ENCODE measurements around the gene ADAT3.

The ADAT3 gene

DNA sequence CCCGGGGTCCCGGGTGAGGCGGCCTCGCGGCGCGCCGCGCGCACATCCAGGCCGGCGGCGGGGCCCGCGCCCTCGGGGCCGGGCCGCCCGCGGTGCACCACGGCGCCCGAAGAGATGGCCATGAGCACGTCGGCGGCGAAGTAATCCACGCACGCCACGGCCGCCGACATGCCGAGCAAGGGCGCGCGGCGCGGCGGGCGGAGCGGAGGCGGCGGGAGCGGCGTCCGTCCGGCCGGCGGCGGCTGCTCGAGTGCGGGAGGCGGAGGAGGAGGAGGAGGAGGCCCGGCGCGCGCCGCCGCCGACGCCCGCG, 41.9 kb upstream of the ADAT3 start, which contains the start of gene KLF16:
Gene KLF16, minus strand, starts transcription at position 252 of the 310 bp plus-strand sequence. Its CDS starts 82 bp downstream, at position 170.
- Histone ChIP-seq H4K91ac (ENCODE audit: low read depth, low read length) (peak within 1 kb of the TSS; percentile 82), H4K12ac (ENCODE audit: low read depth, low read length) (peak within 1 kb of the TSS; percentile 79), H3K27ac (ENCODE audit: low read depth, low read length) (peak within 1 kb of the TSS; percentile 54), H4K8ac (ENCODE audit: low read depth, low read length) (peak within 1 kb of the TSS; percentile 77), H2BK120ac (ENCODE audit: insufficient read depth, low read length, poor library complexity) (peak within 1 kb of the TSS; percentile 62), H3K4ac (ENCODE audit: low read depth, low read length) (peak within 1 kb of the TSS; percentile 59), H3K23ac (ENCODE audit: low read length) (no peak within 1 kb of the TSS), H3K18ac (ENCODE audit: low read length) (peak within 1 kb of the TSS; percentile 74), H2AFZ (ENCODE audit: insufficient read depth, low read length, poor library complexity) (peak within 1 kb of the TSS; percentile 77), H3K4me3 (ENCODE audit: low read depth, low read length) (peak within 1 kb of the TSS; percentile 84), H3K27me3 (ENCODE audit: insufficient read depth, low read length) (peaks cover 10% of the 10 kb centered on the region), H2BK12ac (ENCODE audit: low read length) (no peak within 1 kb of the TSS), H3K79me1 (ENCODE audit: low read length) (peaks cover 12% of the 10 kb centered on the region), H3K4me2 (ENCODE audit: low read length) (peak within 1 kb of the TSS; percentile 94), H3K36me3 (ENCODE audit: control insufficient read depth in 1 of 2, insufficient read depth in 2 of 2, low read length in 2 of 2) (no peaks in the 10 kb centered on the region), H2AK5ac (ENCODE audit: low read length) (no peak within 1 kb of the TSS), H3K9me3 (ENCODE audit: insufficient read depth, low read depth, low read length) (no peaks in the 10 kb centered on the region), H3K79me2 (ENCODE audit: control insufficient read depth, insufficient read depth, low read length, poor library complexity) (peaks cover 9% of the 10 kb centered on the region), H3K4me1 (ENCODE audit: control insufficient read depth in 1 of 2, insufficient read depth in 2 of 2, low read length in 2 of 2) (peaks cover 18 to 23% of the 10 kb centered on the region in 2 experiments), H3K9ac (ENCODE audit: low read length) (peak within 1 kb of the TSS; percentile 54), H2BK5ac (ENCODE audit: low read depth, low read length, poor library complexity) (peak within 1 kb of the TSS; percentile 58), H3K14ac (ENCODE audit: low read length) (peak within 1 kb of the TSS; percentile 81)
- DNase-seq, result no peak
- WGBS (ENCODE audit: extremely low coverage, insufficient coverage, insufficient read length), result no CpG with 5 or more reads among the region's 63 CpGs

DNA sequence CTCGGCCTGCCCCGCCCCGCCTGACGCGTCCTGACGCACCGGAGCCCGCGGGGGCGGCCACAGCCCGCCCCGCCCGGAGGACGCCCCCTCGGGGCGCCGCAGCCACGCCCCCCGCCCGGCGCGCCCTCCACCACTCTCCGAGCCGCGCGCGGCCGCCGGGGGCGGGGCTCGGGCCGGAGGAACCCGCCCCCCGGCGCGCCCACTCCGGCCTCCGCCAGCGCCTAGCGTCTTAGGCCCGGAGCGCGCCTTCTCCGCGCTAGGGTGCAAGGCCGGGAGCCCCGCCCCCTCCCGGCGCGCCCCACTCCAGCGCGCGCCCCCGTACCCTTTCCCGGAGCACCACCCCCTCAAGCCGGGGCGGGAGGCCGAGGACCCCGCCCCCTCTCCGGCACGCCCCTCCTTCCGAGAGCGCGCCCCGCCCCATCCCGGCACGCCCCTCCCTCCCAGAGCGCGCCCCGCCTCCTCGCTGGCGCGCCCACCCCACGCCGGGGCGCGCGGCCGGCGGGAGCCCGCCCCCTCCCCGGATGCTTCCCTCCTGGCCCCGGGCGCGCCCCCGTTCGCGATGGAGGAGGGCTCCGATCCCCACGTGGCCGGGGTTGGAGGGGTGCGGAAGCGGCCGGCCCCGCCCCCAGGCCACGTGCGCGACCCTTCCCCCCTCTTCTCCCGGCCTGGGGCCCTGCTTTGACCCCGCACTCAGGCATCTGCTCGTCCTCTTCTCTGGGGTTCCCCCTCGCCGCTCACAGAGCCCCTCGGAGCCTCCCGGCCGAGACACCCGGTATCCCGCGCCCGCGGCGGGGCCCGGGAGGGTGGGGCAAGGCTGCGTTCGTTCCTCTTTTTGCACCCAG, 41.3 kb upstream of the ADAT3 start:
- Histone ChIP-seq H3K27me3 (ENCODE audit: insufficient read depth, low read length) (peaks cover 10% of the 10 kb centered on the region), H4K8ac (ENCODE audit: low read depth, low read length) (peak overlapping the region; percentile 77), H3K79me2 (ENCODE audit: control insufficient read depth, insufficient read depth, low read length, poor library complexity) (peaks cover 9% of the 10 kb centered on the region), H2BK12ac (ENCODE audit: low read length) (no peak overlapping the region), H3K4me1 (ENCODE audit: control insufficient read depth in 1 of 2, insufficient read depth in 2 of 2, low read length in 2 of 2) (peaks cover 18 to 23% of the 10 kb centered on the region in 2 experiments), H4K12ac (ENCODE audit: low read depth, low read length) (peak overlapping the region; percentile 79), H4K91ac (ENCODE audit: low read depth, low read length) (peak overlapping the region; percentile 68), H3K27ac (ENCODE audit: low read depth, low read length) (peak overlapping the region; percentile 54), H3K9ac (ENCODE audit: low read length) (peak overlapping the region; percentile 54), H2BK120ac (ENCODE audit: insufficient read depth, low read length, poor library complexity) (peak overlapping the region; percentile 62), H3K9me3 (ENCODE audit: insufficient read depth, low read depth, low read length) (no peaks in the 10 kb centered on the region), H3K14ac (ENCODE audit: low read length) (peak overlapping the region; percentile 14), H3K4me2 (ENCODE audit: low read length) (peak overlapping the region; percentile 94), H3K23ac (ENCODE audit: low read length) (no peak overlapping the region), H3K79me1 (ENCODE audit: low read length) (peaks cover 12% of the 10 kb centered on the region), H3K18ac (ENCODE audit: low read length) (peak overlapping the region; percentile 74), H2AFZ (ENCODE audit: insufficient read depth, low read length, poor library complexity) (peak overlapping the region; percentile 77), H2BK5ac (ENCODE audit: low read depth, low read length, poor library complexity) (no peak overlapping the region), H3K36me3 (ENCODE audit: control insufficient read depth in 1 of 2, insufficient read depth in 2 of 2, low read length in 2 of 2) (no peaks in the 10 kb centered on the region), H3K4me3 (ENCODE audit: low read depth, low read length) (peak overlapping the region; percentile 84), H2AK5ac (ENCODE audit: low read length) (no peak overlapping the region), H3K4ac (ENCODE audit: low read depth, low read length) (peak overlapping the region; percentile 9)
- DNase-seq, result peak; percentile 79 to 92
- no CpG with 5 or more reads among the region's 115 CpGs for WGBS (ENCODE audit: extremely low coverage, insufficient coverage, insufficient read length)

DNA sequence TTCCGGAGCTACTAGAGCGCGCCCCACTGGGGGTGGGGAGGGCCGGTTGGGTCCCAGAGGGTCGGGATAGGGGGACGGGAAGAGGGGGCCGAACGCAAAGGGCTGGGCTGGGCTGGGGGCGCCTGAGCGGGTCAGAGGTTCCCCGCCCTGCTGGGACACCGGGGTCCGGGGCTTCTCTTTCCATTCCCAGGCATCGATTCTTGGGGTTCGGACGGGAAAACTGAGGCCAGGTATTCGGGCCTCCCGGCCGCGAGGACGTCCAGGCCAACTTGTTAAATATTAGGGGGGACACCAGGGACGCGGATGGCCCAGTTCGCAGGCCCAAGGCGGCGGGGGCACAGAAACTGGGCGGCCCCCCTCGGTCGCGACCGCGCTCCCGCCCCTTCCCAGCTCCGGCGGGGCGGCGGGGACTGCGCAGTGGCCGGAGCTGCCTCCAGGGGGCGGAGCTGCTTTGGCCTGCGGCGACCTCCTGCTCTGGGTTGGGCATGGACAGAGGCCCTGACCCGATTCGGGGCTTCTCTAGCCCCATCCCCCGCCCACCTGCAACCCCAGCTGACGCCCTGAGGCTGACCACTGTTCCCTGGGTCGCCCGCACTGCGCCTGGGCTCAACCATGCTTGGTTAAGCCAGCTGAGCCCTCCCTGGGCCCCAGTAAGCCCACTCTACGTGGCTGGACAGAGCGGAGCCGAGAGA, 40.6 kb upstream of the ADAT3 start:
- Histone ChIP-seq H2BK12ac (ENCODE audit: low read length) (no peak overlapping the region), H3K79me2 (ENCODE audit: control insufficient read depth, insufficient read depth, low read length, poor library complexity) (peaks cover 9% of the 10 kb centered on the region), H3K79me1 (ENCODE audit: low read length) (peaks cover 12% of the 10 kb centered on the region), H3K9me3 (ENCODE audit: insufficient read depth, low read depth, low read length) (no peaks in the 10 kb centered on the region), H3K4me3 (ENCODE audit: low read depth, low read length) (peak overlapping the region; percentile 76), H3K18ac (ENCODE audit: low read length) (peak overlapping the region; percentile 74), H3K27me3 (ENCODE audit: insufficient read depth, low read length) (peaks cover 10% of the 10 kb centered on the region), H2AFZ (ENCODE audit: insufficient read depth, low read length, poor library complexity) (peak overlapping the region; percentile 77), H2BK120ac (ENCODE audit: insufficient read depth, low read length, poor library complexity) (peak overlapping the region; percentile 62), H3K36me3 (ENCODE audit: control insufficient read depth in 1 of 2, insufficient read depth in 2 of 2, low read length in 2 of 2) (no peaks in the 10 kb centered on the region), H3K9ac (ENCODE audit: low read length) (peak overlapping the region; percentile 24), H3K27ac (ENCODE audit: low read depth, low read length) (peak overlapping the region; percentile 54), H4K91ac (ENCODE audit: low read depth, low read length) (peak overlapping the region; percentile 72), H3K4me2 (ENCODE audit: low read length) (peak overlapping the region; percentile 74), H3K4me1 (ENCODE audit: control insufficient read depth in 1 of 2, insufficient read depth in 2 of 2, low read length in 2 of 2) (peaks cover 18 to 23% of the 10 kb centered on the region in 2 experiments), H4K8ac (ENCODE audit: low read depth, low read length) (peak overlapping the region; percentile 77), H3K14ac (ENCODE audit: low read length) (peak overlapping the region; percentile 63), H4K12ac (ENCODE audit: low read depth, low read length) (peak overlapping the region; percentile 79), H2BK5ac (ENCODE audit: low read depth, low read length, poor library complexity) (peak overlapping the region; percentile 58), H3K23ac (ENCODE audit: low read length) (no peak overlapping the region), H2AK5ac (ENCODE audit: low read length) (peak overlapping the region; percentile 57), H3K4ac (ENCODE audit: low read depth, low read length) (peak overlapping the region; percentile 38)
- WGBS (ENCODE audit: extremely low coverage, insufficient coverage, insufficient read length), result no CpG with 5 or more reads among the region's 52 CpGs
- peak; percentile 65 to 76 for DNase-seq

DNA sequence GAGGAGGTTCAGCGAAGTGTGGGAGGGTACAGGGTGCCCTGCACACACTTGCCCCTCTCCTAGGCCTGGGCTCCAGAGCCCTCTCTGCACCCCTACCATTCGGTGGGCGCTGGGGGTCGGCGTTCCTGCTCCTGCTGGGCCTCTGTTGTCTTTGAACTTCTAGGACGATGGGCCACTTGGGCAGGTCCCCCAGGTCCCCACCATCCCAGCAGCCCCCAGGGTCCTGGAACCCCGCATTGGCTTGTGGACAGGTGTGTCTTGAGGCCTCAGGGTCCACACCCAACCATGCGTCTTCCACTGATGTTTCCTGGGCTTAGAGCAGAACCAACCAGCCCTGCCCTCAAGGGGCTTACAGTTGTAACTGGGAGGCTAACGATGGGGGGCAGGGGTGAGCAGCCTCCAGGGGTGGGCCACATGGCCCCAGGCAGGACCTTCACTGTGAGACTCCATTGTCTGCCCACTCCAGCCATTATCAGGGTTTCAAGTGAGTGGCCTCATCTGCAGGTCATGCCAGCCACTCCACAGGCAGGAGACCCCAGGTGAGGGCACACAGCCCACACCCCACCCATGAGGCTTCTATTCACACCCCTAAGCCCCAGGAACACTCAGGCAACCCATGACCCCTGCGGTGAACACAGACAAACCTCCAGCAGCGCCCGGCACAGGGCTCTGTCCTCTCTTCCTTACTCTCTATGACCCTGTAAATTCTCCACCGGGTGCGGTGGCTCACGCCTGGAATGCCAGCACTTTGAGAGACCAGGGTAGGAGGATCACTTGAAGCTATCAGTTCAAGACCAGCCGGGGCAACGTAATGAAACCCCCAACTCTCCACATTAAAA, 39.8 kb upstream of the ADAT3 start:
- no CpG with 5 or more reads among the region's 17 CpGs for WGBS (ENCODE audit: extremely low coverage, insufficient coverage, insufficient read length)
- peak overlapping the region; percentile 38 for H3K4ac ChIP-seq (ENCODE audit: low read depth, low read length)
- H2AFZ ChIP-seq (ENCODE audit: insufficient read depth, low read length, poor library complexity), result peak overlapping the region; percentile 18
- H2BK120ac ChIP-seq (ENCODE audit: insufficient read depth, low read length, poor library complexity), result no peak overlapping the region
- H3K36me3 ChIP-seq (ENCODE audit: control insufficient read depth in 1 of 2, insufficient read depth in 2 of 2, low read length in 2 of 2), result peaks cover 2 to 3% of the 10 kb centered on the region in 2 experiments
- peaks cover 14 to 19% of the 10 kb centered on the region in 2 experiments for H3K4me1 ChIP-seq (ENCODE audit: control insufficient read depth in 1 of 2, insufficient read depth in 2 of 2, low read length in 2 of 2)
- no peak for DNase-seq
- peaks cover 12% of the 10 kb centered on the region for H3K79me1 ChIP-seq (ENCODE audit: low read length)
- no peak overlapping the region for H3K27ac ChIP-seq (ENCODE audit: low read depth, low read length)
- H4K12ac ChIP-seq (ENCODE audit: low read depth, low read length), result no peak overlapping the region
- H4K8ac ChIP-seq (ENCODE audit: low read depth, low read length), result peak overlapping the region; percentile 40
- H4K91ac ChIP-seq (ENCODE audit: low read depth, low read length), result peak overlapping the region; percentile 72
- H2AK5ac ChIP-seq (ENCODE audit: low read length), result peak overlapping the region; percentile 57
- no peak overlapping the region for H3K4me3 ChIP-seq (ENCODE audit: low read depth, low read length)
- no peak overlapping the region for H3K23ac ChIP-seq (ENCODE audit: low read length)
- peaks cover 6% of the 10 kb centered on the region for H3K79me2 ChIP-seq (ENCODE audit: control insufficient read depth, insufficient read depth, low read length, poor library complexity)
- H3K27me3 ChIP-seq (ENCODE audit: insufficient read depth, low read length), result peaks cover 10% of the 10 kb centered on the region
- H3K18ac ChIP-seq (ENCODE audit: low read length), result peak overlapping the region; percentile 71
- H3K9ac ChIP-seq (ENCODE audit: low read length), result no peak overlapping the region
- peak overlapping the region; percentile 63 for H3K14ac ChIP-seq (ENCODE audit: low read length)
- no peak overlapping the region for H2BK12ac ChIP-seq (ENCODE audit: low read length)
- peak overlapping the region; percentile 74 for H3K4me2 ChIP-seq (ENCODE audit: low read length)
- H3K9me3 ChIP-seq (ENCODE audit: insufficient read depth, low read depth, low read length), result peaks cover 2% of the 10 kb centered on the region
- no peak overlapping the region for H2BK5ac ChIP-seq (ENCODE audit: low read depth, low read length, poor library complexity)

Data from trophoblast cell (in vitro differentiated cells and primary cell).